ENCODE results near the gene PRR5L. TPM values are rescaled to one million over a fixed set of nuclear protein-coding genes. Genes with fewer than 3 reads are reported as not detected.
A peak's percentile ranks its signal among the peaks of the same experiment; 100 is the strongest.

Gene PRR5L
- total RNA-seq, 2 experiments from 2014 or later = 3.4 to 4.5 TPM

DNA sequence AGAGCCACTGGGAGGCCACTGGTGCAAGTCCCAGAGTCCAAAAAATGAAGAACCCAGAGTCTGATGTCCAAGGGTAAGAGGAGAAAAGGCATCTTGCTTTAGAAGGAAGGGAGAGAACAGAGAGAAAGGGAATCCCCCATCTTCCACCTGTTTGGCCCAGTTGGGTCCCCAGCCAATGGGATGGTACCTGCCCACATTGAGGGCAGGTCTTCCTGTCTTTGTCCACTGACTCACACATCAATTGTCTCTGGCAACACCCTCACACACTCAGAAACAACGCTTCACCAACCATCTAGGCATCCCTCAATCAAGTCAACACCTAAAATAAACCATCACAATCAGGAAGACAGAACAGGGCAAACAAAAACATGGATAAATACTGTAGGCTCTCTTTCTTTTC, 13.2 kb upstream of the PRR5L start:
- Mint-ChIP-seq H3K9me3 (ENCODE audit: insufficient read depth) (no peaks in the 10 kb centered on the region), H3K27me3 (ENCODE audit: low read depth) (no peaks in the 10 kb centered on the region), H3K4me1 (ENCODE audit: low read depth) (peaks cover 12% of the 10 kb centered on the region), H3K4me3 (no peak overlapping the region), H3K27ac (no peak overlapping the region), H3K36me3 (ENCODE audit: low read depth) (no peaks in the 10 kb centered on the region)
- POLR2A ChIA-PET = no interaction called here
- DNase-seq = no peak
- CTCF ChIA-PET = interaction anchor here (1.0 kb wide), 1 partner anchor 10 kb away, joined by 3 read pairs; no protein-coding TSS in a partner anchor
- no peak for ATAC-seq

DNA sequence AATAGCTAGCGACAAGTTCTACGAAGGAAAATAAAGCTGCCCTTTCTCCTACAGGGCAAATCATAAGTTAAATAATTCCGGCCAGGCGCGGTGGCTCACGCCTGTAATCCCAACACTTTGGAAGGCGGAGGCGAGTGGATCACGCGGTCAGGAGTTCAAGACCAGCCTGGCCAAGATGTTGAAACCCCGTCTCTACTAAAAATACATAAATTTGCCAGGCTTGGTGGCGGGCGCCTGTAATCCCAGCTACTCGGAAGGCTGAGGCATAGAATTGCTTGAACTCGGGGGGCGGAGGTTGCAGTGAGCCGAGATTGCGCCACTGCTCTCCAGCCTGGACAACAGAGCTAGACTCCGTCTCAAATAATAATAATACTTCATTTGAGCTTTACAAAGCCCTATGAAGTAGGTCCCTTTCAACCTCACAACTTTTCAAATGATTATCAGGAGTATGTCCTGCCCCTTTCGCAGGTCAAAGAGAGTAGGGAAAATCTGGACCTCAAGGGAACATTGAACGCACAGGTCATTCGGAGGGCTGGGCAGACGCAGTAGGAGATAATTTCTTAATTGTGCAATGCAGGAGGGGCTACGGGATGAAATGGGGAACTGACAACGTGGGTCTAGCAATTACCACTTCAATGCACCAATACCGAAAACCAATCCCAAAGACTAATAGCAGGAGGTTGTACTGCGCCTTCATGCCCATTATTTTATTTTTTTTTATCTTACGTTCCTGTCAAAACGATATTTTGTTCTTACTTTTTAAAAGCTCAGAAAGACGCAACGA, 7.5 kb upstream of the PRR5L start:
- no peaks in the 10 kb centered on the region for H3K36me3 Mint-ChIP-seq (ENCODE audit: low read depth)
- H3K9me3 Mint-ChIP-seq (ENCODE audit: insufficient read depth) = no peaks in the 10 kb centered on the region
- ChIA-PET CTCF (interaction anchor here (0.6 to 13.5 kb wide), 7 partner anchors 23 to 458 kb away, joined by 3 to 201 read pairs (median 5); partner anchors contain the start of gene TRAF6), POLR2A (interaction anchor here (0.5 to 1.2 kb wide), 2 partner anchors 15 to 211 kb away, joined by 3 read pairs; no protein-coding TSS in a partner anchor)
- peak overlapping the region; percentile 92 for H3K4me3 Mint-ChIP-seq
- H3K27me3 Mint-ChIP-seq (ENCODE audit: low read depth) = no peaks in the 10 kb centered on the region
- ATAC-seq (no peak), DNase-seq (no peak)
- peaks cover 30% of the 10 kb centered on the region for H3K4me1 Mint-ChIP-seq (ENCODE audit: low read depth)
- H3K27ac Mint-ChIP-seq = peak overlapping the region; percentile 89

DNA sequence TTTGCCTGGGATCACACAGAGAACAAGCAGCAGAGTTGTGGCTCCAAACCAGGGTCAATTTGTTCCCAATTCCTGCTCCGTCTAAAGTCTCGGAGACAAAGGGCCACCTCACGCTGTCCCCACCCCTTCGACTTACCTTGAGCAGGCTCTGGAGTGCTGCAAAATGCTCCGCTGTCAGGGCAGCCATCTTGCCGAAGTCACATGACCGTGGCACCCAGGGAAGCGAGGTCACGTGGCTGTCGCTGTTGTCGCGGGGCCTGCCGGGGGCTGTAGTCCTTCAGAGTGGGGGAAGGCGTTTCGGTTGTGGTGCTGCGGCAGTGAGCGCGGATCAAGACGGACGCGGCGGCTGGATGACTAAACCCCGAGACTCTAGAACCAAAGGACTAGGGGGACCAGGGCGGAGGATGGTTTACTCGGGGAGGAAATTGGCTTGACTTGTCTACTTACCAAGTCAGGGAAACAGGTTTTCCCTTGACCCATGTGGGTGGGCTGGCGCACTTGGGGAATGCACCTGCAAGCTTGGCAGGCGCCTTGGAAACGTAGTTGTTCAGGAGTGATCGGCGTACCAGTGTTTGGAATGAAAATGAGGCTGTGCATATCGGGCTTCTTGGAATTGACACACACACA, 6.7 kb upstream of the PRR5L start, which contains the start of gene COMMD9:
TSS of gene COMMD9 (minus strand) at position 199 of the 627 bp plus-strand sequence. CDS start at position 187, 12 bp downstream.
- Mint-ChIP-seq H3K27ac (peak within 1 kb of the TSS; percentile 89), H3K27me3 (ENCODE audit: low read depth) (peaks cover 3% of the 10 kb centered on the region), H3K4me1 (ENCODE audit: low read depth) (peaks cover 28% of the 10 kb centered on the region), H3K36me3 (ENCODE audit: low read depth) (no peaks in the 10 kb centered on the region), H3K4me3 (peak within 1 kb of the TSS; percentile 92), H3K9me3 (ENCODE audit: insufficient read depth) (no peaks in the 10 kb centered on the region)
- DNase-seq (peak; percentile 97), ATAC-seq (peak; percentile 99)
- POLR2A ChIA-PET = interaction anchor here (0.5 to 1.2 kb wide), 5 partner anchors 16 to 210 kb away, joined by 3 to 4 read pairs (median 3); no protein-coding TSS in a partner anchor
- CTCF ChIA-PET = interaction anchor here (0.6 to 13.5 kb wide), 10 partner anchors 23 to 458 kb away, joined by 3 to 201 read pairs (median 8); no protein-coding TSS in a partner anchor

DNA sequence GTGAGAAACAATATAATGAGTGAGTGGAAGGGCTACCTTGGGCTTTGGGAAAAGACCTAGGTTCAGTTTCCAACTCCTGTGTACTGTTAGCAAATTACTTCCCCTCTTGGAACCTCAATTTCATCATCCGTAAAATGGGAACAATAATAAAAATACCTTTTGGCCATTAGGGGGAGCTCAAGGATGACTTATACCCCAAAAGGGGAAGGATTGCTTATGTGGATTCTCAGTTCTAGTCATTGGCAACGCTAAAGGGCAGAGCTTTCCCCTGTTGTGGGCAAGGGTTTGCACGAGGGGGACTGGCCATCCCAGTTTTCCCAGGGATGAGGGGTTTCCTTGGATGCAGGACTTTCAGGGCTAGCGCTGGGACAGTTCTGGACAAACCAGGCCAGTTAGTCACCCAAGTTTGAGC, 3.8 kb upstream of the PRR5L start:
- POLR2A ChIA-PET = interaction anchor here (0.6 to 1.8 kb wide), 2 partner anchors 201 to 210 kb away, joined by 4 to 7 read pairs; no protein-coding TSS in a partner anchor
- peaks cover 22% of the 10 kb centered on the region for H3K4me1 Mint-ChIP-seq (ENCODE audit: low read depth)
- H3K27ac Mint-ChIP-seq = no peak overlapping the region
- DNase-seq (peak; percentile 26), ATAC-seq (no peak)
- peaks cover 3% of the 10 kb centered on the region for H3K27me3 Mint-ChIP-seq (ENCODE audit: low read depth)
- H3K9me3 Mint-ChIP-seq (ENCODE audit: insufficient read depth) = no peaks in the 10 kb centered on the region
- no peak overlapping the region for H3K4me3 Mint-ChIP-seq
- CTCF ChIA-PET = interaction anchor here (0.6 to 13.5 kb wide), 36 partner anchors 10 to 455 kb away, joined by 3 to 201 read pairs (median 4); partner anchors contain the start of gene TRAF6
- no peaks in the 10 kb centered on the region for H3K36me3 Mint-ChIP-seq (ENCODE audit: low read depth)

DNA sequence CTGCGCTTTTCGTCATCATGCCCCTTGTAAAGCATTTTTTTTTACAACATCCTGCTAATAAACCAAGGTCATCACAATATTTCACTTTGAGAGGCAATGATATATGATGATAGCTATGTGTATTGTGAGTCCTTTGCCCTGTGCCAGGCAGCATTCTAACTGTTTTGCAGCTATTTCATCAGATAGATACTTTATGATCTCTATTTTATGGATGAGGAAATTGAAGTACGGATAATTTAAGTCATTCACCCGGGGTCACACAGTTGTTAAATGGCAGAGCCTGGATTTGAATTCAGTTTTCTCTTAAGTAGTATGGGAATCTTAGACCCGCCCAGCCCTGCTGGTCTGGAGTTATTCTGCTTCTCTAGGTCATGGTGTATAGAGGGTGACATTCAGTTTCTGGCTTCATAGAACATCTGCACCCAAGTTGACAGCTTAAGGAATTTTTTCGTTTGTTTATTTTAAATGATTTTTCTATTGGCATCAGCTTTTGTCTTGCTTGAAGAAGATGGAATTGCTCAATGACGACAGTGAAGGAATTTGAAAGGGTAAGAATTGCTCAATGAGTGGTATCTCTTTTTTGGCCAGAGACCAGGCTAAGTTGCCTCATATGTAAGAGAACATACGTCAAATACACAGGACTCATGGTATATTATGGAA, 926 bp downstream of the PRR5L start:
- DNase-seq (no peak), ATAC-seq (no peak)
- Mint-ChIP-seq H3K4me1 (ENCODE audit: low read depth) (no peaks in the 10 kb centered on the region), H3K36me3 (ENCODE audit: low read depth) (no peaks in the 10 kb centered on the region), H3K9me3 (ENCODE audit: insufficient read depth) (no peaks in the 10 kb centered on the region), H3K27me3 (ENCODE audit: low read depth) (peaks cover 9% of the 10 kb centered on the region), H3K4me3 (no peak overlapping the region), H3K27ac (no peak overlapping the region)
- POLR2A ChIA-PET = no interaction called here
- CTCF ChIA-PET = interaction anchor here (1.3 to 13.5 kb wide), 3 partner anchors 181 to 450 kb away, joined by 4 to 201 read pairs (median 178); no protein-coding TSS in a partner anchor

DNA sequence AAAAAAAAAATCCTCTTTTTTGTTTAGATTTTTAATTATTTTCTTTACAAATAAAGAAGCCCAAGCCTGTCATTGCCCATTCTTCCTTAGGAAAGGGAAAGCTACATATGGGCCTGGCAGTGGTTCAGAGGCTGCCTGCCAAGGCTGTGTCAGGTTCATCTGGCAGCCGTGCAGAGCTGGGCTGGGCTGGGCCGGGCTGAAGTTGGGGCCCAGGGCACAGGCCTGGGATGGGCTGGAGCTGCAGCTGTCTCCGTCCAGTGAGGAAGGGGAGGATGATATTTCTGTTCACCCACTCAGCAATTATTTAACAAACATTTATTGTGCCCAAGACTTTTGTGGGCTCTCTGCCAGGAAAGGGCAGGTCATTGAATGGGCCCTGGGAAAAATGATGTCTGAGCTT, 4.6 kb downstream of the PRR5L start:
- no peaks in the 10 kb centered on the region for H3K4me1 Mint-ChIP-seq (ENCODE audit: low read depth)
- H3K4me3 Mint-ChIP-seq = no peak overlapping the region
- H3K27ac Mint-ChIP-seq = no peak overlapping the region
- ChIA-PET POLR2A (no interaction called here), CTCF (interaction anchor here (1.9 to 13.5 kb wide), 2 partner anchors 177 to 192 kb away, joined by 10 to 201 read pairs; no protein-coding TSS in a partner anchor)
- no peak for ATAC-seq
- H3K36me3 Mint-ChIP-seq (ENCODE audit: low read depth) = no peaks in the 10 kb centered on the region
- no peaks in the 10 kb centered on the region for H3K9me3 Mint-ChIP-seq (ENCODE audit: insufficient read depth)
- DNase-seq = no peak
- peaks cover 15% of the 10 kb centered on the region for H3K27me3 Mint-ChIP-seq (ENCODE audit: low read depth)

DNA sequence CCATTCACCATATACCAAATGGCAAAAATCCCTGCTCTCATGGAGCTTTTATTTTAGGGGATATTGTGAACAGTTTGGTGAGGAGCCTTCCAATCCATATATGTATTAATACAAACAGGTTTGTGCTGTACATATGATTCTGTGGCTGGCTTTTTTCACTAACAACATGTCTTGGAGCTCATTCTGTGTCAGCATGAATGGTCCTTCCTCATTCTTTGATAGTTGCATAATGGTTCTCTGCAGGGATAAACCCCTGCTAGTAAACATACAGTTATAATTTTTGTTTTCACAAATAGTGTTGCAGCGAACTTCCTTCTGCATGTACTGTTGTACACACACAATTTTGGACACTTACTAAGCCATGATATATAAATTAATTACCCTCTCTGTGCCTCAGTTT, 8.3 kb downstream of the PRR5L start:
- Mint-ChIP-seq H3K4me1 (ENCODE audit: low read depth) (peaks cover 5% of the 10 kb centered on the region), H3K27ac (no peak overlapping the region), H3K9me3 (ENCODE audit: insufficient read depth) (no peaks in the 10 kb centered on the region), H3K36me3 (ENCODE audit: low read depth) (no peaks in the 10 kb centered on the region), H3K4me3 (no peak overlapping the region), H3K27me3 (ENCODE audit: low read depth) (peaks cover 19% of the 10 kb centered on the region)
- DNase-seq (no peak), ATAC-seq (no peak)
- POLR2A ChIA-PET = no interaction called here
- CTCF ChIA-PET = interaction anchor here (0.7 to 1.2 kb wide), 4 partner anchors 12 to 189 kb away, joined by 3 to 7 read pairs (median 4); no protein-coding TSS in a partner anchor

DNA sequence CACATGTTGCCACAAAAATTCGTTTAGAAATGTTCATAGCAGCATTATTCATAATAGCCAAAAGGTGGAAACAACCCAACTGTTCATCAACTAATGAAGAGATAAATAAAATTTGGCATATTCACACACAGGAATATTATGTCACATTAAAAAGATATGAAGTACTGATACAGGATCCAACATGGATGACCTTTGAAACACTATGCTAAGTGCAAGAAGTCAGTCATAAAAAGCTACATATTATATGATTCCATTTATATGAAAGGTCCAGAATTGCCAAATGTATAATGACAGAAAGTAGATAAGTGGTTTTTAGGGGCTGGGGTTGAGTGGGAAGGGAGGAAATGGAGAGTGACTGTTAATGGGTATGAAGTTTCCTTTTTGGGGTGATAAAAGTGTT, 9.0 kb downstream of the PRR5L start:
- H3K36me3 Mint-ChIP-seq (ENCODE audit: low read depth) = no peaks in the 10 kb centered on the region
- no peaks in the 10 kb centered on the region for H3K9me3 Mint-ChIP-seq (ENCODE audit: insufficient read depth)
- H3K4me3 Mint-ChIP-seq = no peak overlapping the region
- no peak for DNase-seq
- no peak overlapping the region for H3K27ac Mint-ChIP-seq
- CTCF ChIA-PET = interaction anchor here (1.3 kb wide), 1 partner anchor 188 kb away, joined by 4 read pairs; no protein-coding TSS in a partner anchor
- peaks cover 5% of the 10 kb centered on the region for H3K4me1 Mint-ChIP-seq (ENCODE audit: low read depth)
- H3K27me3 Mint-ChIP-seq (ENCODE audit: low read depth) = peaks cover 22% of the 10 kb centered on the region
- POLR2A ChIA-PET = no interaction called here
- no peak for ATAC-seq

DNA sequence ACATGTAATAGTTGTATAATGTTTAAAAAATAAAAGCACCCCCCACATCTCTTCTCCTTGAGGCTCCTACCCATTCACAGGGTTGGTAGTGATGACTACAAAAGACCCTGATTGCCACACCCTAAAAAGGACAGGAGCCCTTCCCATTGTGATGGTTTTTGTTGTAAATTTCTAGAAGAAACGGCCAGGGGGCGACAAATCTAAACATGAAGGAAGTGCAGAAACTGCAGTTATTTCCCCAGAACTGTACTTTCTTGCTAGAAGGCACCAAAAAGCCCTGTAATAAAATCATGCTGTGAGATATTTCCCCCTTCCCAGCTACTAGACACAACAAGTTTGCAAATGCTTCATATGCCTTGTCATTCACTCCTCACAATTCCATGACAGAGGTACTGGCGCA, 10.8 kb downstream of the PRR5L start:
- ChIA-PET POLR2A (no interaction called here), CTCF (interaction anchor here (1.1 to 2.0 kb wide), 3 partner anchors 46 to 186 kb away, joined by 5 to 12 read pairs (median 10); no protein-coding TSS in a partner anchor)
- H3K27me3 Mint-ChIP-seq (ENCODE audit: low read depth) = peaks cover 22% of the 10 kb centered on the region
- no peaks in the 10 kb centered on the region for H3K9me3 Mint-ChIP-seq (ENCODE audit: insufficient read depth)
- no peak for ATAC-seq
- no peak overlapping the region for H3K27ac Mint-ChIP-seq
- H3K4me3 Mint-ChIP-seq = no peak overlapping the region
- DNase-seq = peak; percentile 35
- H3K4me1 Mint-ChIP-seq (ENCODE audit: low read depth) = peaks cover 5% of the 10 kb centered on the region
- no peaks in the 10 kb centered on the region for H3K36me3 Mint-ChIP-seq (ENCODE audit: low read depth)

DNA sequence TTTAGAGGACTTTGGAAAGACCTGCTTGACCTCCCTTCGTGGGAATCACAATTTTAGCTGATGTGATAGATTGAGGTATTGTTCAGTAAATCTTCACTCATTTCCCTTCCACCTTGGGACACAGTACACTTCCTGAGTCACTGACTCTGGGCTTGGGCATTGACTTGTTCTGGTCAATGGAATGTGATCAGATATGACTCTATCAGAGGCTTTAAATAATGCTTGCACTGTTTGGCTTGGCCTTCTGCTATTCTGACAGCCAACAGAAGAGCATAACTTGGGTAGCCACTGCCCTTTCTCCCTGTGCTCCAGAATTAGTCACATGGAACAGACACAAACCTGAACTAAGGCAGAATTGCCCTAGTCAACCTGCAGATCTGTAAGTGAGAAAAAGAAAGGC, 12.5 kb downstream of the PRR5L start:
- ATAC-seq = no peak

DNA sequence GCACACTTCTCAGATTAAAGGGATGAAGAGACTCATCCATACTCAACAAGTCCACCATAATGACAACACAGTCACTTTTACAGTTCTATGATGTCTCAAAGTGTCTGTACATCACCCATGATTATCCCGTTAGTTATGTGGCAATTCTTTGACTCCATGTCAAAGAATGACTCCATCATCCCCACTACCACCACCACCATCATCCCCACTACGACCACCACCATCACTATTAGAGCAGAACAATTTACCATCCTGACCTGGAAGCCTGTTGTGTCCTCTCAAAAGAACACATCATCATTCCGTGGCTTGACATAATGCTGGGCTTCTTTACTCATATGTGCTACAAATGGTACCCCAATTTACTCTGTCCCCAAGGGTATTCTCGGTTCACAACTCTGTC, 13.7 kb downstream of the PRR5L start:
- H3K9me3 Mint-ChIP-seq (ENCODE audit: insufficient read depth) = no peaks in the 10 kb centered on the region
- ChIA-PET CTCF (interaction anchor here (1.0 kb wide), 1 partner anchor 183 kb away, joined by 3 read pairs; no protein-coding TSS in a partner anchor), POLR2A (no interaction called here)
- H3K4me1 Mint-ChIP-seq (ENCODE audit: low read depth) = peaks cover 5% of the 10 kb centered on the region
- H3K27me3 Mint-ChIP-seq (ENCODE audit: low read depth) = peaks cover 33% of the 10 kb centered on the region
- no peak overlapping the region for H3K27ac Mint-ChIP-seq
- H3K4me3 Mint-ChIP-seq = no peak overlapping the region
- no peak for DNase-seq
- ATAC-seq = no peak
- H3K36me3 Mint-ChIP-seq (ENCODE audit: low read depth) = no peaks in the 10 kb centered on the region

More for the DNA sequence above, 12.5 kb downstream of the PRR5L start:
- CTCF ChIA-PET = interaction anchor here (1.0 to 2.0 kb wide), 2 partner anchors 184 kb away, joined by 3 to 10 read pairs; no protein-coding TSS in a partner anchor
- no peak overlapping the region for H3K4me3 Mint-ChIP-seq
- POLR2A ChIA-PET = no interaction called here
- peaks cover 5% of the 10 kb centered on the region for H3K4me1 Mint-ChIP-seq (ENCODE audit: low read depth)
- H3K27me3 Mint-ChIP-seq (ENCODE audit: low read depth) = peaks cover 27% of the 10 kb centered on the region
- H3K27ac Mint-ChIP-seq = no peak overlapping the region
- DNase-seq = no peak
- H3K9me3 Mint-ChIP-seq (ENCODE audit: insufficient read depth) = no peaks in the 10 kb centered on the region
- H3K36me3 Mint-ChIP-seq (ENCODE audit: low read depth) = no peaks in the 10 kb centered on the region
